T-helper 1 cell treated with Interleukin-12 subunit alpha and Interleukin-12 subunit beta and Interleukin-4 antibody, amounts not matched to agents 30 μg/mL and 1 μg/mL, for 36 hours (primary cell): ENCODE results near the gene ANKMY2.

Source experiments
- H3K27ac Mint-ChIP-seq: one replicate; pipeline ENCODE4 v1.8.0; 2021; ENCODE audit warnings: mild to moderate bottlenecking, mixed read lengths
- H3K27me3 Mint-ChIP-seq: one replicate; pipeline ENCODE4 v1.8.0; 2021; ENCODE audit warnings: low read depth, mixed read lengths
- H3K36me3 Mint-ChIP-seq: one replicate; pipeline ENCODE4 v1.8.0; 2021; ENCODE audit warnings: low read depth, mixed read lengths
- H3K4me1 Mint-ChIP-seq: one replicate; pipeline ENCODE4 v1.8.0; 2021; ENCODE audit warnings: low read depth, mixed read lengths
- H3K4me3 Mint-ChIP-seq: one replicate; pipeline ENCODE4 v1.8.0; 2021; ENCODE audit warnings: mild to moderate bottlenecking, moderate library complexity, mixed read lengths
- H3K9me3 Mint-ChIP-seq: one replicate; pipeline ENCODE4 v1.8.0; 2021; ENCODE audit warnings: mixed read lengths

The ANKMY2 gene

GRCh38 chr7:16648551-16648950, 3.0 kb upstream of the ANKMY2 start:
- H3K4me3 Mint-ChIP-seq, result peak overlapping the region; percentile 14
- H3K27ac Mint-ChIP-seq, result no peak overlapping the region
- peaks cover 51% of the 10 kb centered on the region for H3K4me1 Mint-ChIP-seq
- H3K27me3 Mint-ChIP-seq, result no peaks in the 10 kb centered on the region
- no peaks in the 10 kb centered on the region for H3K9me3 Mint-ChIP-seq
- H3K36me3 Mint-ChIP-seq, result no peaks in the 10 kb centered on the region

- Mint-ChIP-seq H3K4me1 (peaks cover 49% of the 10 kb centered on the region), H3K9me3 (no peaks in the 10 kb centered on the region), H3K27ac (peak overlapping the region; percentile 6), H3K36me3 (no peaks in the 10 kb centered on the region), H3K27me3 (no peaks in the 10 kb centered on the region), H3K4me3 (peak overlapping the region; percentile 97)
Measured at GRCh38 chr7:16647435-16647960, 1.9 kb upstream of the ANKMY2 start.

GRCh38 chr7:16646472-16647072, 1.0 kb upstream of the ANKMY2 start:
- H3K4me3 Mint-ChIP-seq, result peak overlapping the region; percentile 97
- H3K27ac Mint-ChIP-seq, result peak overlapping the region; percentile 79
- peaks cover 44% of the 10 kb centered on the region for H3K4me1 Mint-ChIP-seq
- H3K27me3 Mint-ChIP-seq, result no peaks in the 10 kb centered on the region
- no peaks in the 10 kb centered on the region for H3K36me3 Mint-ChIP-seq
- H3K9me3 Mint-ChIP-seq, result no peaks in the 10 kb centered on the region

- H3K9me3 Mint-ChIP-seq, result no peaks in the 10 kb centered on the region
- peaks cover 35% of the 10 kb centered on the region for H3K4me1 Mint-ChIP-seq
- H3K27me3 Mint-ChIP-seq, result no peaks in the 10 kb centered on the region
- peak overlapping the region; percentile 97 for H3K4me3 Mint-ChIP-seq
- no peaks in the 10 kb centered on the region for H3K36me3 Mint-ChIP-seq
- peak overlapping the region; percentile 89 for H3K27ac Mint-ChIP-seq
Measured at GRCh38 chr7:16644636-16645592, 640 bp downstream of the ANKMY2 start.

- Mint-ChIP-seq H3K27ac (peak overlapping the region; percentile 70), H3K9me3 (no peaks in the 10 kb centered on the region), H3K27me3 (no peaks in the 10 kb centered on the region), H3K4me1 (peaks cover 34% of the 10 kb centered on the region), H3K36me3 (no peaks in the 10 kb centered on the region), H3K4me3 (peak overlapping the region; percentile 97)
Measured at GRCh38 chr7:16644157-16644556, 1.4 kb downstream of the ANKMY2 start.

- H3K36me3 Mint-ChIP-seq, result peaks cover 5% of the 10 kb centered on the region
- no peaks in the 10 kb centered on the region for H3K9me3 Mint-ChIP-seq
- peaks cover 4% of the 10 kb centered on the region for H3K4me1 Mint-ChIP-seq
- H3K27me3 Mint-ChIP-seq, result no peaks in the 10 kb centered on the region
- no peak overlapping the region for H3K4me3 Mint-ChIP-seq
- no peak overlapping the region for H3K27ac Mint-ChIP-seq
Measured at GRCh38 chr7:16638282-16639280, 7.0 kb downstream of the ANKMY2 start.

- Mint-ChIP-seq H3K9me3 (no peaks in the 10 kb centered on the region), H3K4me1 (peaks cover 2% of the 10 kb centered on the region), H3K27ac (no peak overlapping the region), H3K27me3 (no peaks in the 10 kb centered on the region), H3K4me3 (no peak overlapping the region), H3K36me3 (peaks cover 5% of the 10 kb centered on the region)
Measured at GRCh38 chr7:16637379-16637778, 8.2 kb downstream of the ANKMY2 start.

GRCh38 chr7:16636555-16637101, 8.9 kb downstream of the ANKMY2 start:
- Mint-ChIP-seq H3K9me3 (no peaks in the 10 kb centered on the region), H3K36me3 (peaks cover 7% of the 10 kb centered on the region), H3K4me3 (no peak overlapping the region), H3K4me1 (peaks cover 2% of the 10 kb centered on the region), H3K27ac (no peak overlapping the region), H3K27me3 (no peaks in the 10 kb centered on the region)

- Mint-ChIP-seq H3K4me3 (no peak overlapping the region), H3K27ac (no peak overlapping the region), H3K27me3 (no peaks in the 10 kb centered on the region), H3K4me1 (peaks cover 2% of the 10 kb centered on the region), H3K36me3 (peaks cover 7% of the 10 kb centered on the region), H3K9me3 (no peaks in the 10 kb centered on the region)
Measured at GRCh38 chr7:16634271-16634738, 11.2 kb downstream of the ANKMY2 start.

- H3K9me3 Mint-ChIP-seq, result no peaks in the 10 kb centered on the region
- no peak overlapping the region for H3K4me3 Mint-ChIP-seq
- H3K36me3 Mint-ChIP-seq, result peaks cover 7% of the 10 kb centered on the region
- no peaks in the 10 kb centered on the region for H3K27me3 Mint-ChIP-seq
- no peak overlapping the region for H3K27ac Mint-ChIP-seq
- H3K4me1 Mint-ChIP-seq, result no peaks in the 10 kb centered on the region
Measured at GRCh38 chr7:16630654-16631053, 14.9 kb downstream of the ANKMY2 start.

GRCh38 chr7:16627236-16627635, 18.3 kb downstream of the ANKMY2 start:
- Mint-ChIP-seq H3K27ac (no peak overlapping the region), H3K36me3 (peaks cover 5% of the 10 kb centered on the region), H3K27me3 (no peaks in the 10 kb centered on the region), H3K4me3 (no peak overlapping the region), H3K4me1 (no peaks in the 10 kb centered on the region), H3K9me3 (no peaks in the 10 kb centered on the region)

- peaks cover 4% of the 10 kb centered on the region for H3K36me3 Mint-ChIP-seq
- no peaks in the 10 kb centered on the region for H3K4me1 Mint-ChIP-seq
- no peaks in the 10 kb centered on the region for H3K9me3 Mint-ChIP-seq
- H3K4me3 Mint-ChIP-seq, result no peak overlapping the region
- H3K27ac Mint-ChIP-seq, result no peak overlapping the region
- H3K27me3 Mint-ChIP-seq, result no peaks in the 10 kb centered on the region
Measured at GRCh38 chr7:16626388-16626787, 19.2 kb downstream of the ANKMY2 start.

- H3K9me3 Mint-ChIP-seq, result no peaks in the 10 kb centered on the region
- no peaks in the 10 kb centered on the region for H3K27me3 Mint-ChIP-seq
- H3K4me3 Mint-ChIP-seq, result no peak overlapping the region
- peaks cover 19% of the 10 kb centered on the region for H3K36me3 Mint-ChIP-seq
- peaks cover 12% of the 10 kb centered on the region for H3K4me1 Mint-ChIP-seq
- H3K27ac Mint-ChIP-seq, result peak overlapping the region; percentile 62
Measured at GRCh38 chr7:16619979-16620408, 25.6 kb downstream of the ANKMY2 start.
